ENCODE data around the gene DPAGT1.
"Not testable (repeated sequence)": the region's sequence is repeated elsewhere in the genome, so short reads cannot be mapped to it uniquely, and the experiment has no call there.

The DPAGT1 gene

GRCh38 chr11:119101759-119102423 lies at the start of gene DPAGT1:
Gene DPAGT1 (minus strand): TSS chr11:119101853. CDS start chr11:119101655, 198 bp downstream.
- peak; percentile 96 for DNase-seq (ENCODE audit: low read depth)

GRCh38 chr11:119149786-119150275 lies 48.2 kb upstream of the DPAGT1 start:
- DNase-seq (ENCODE audit: low read depth): no peak

GRCh38 chr11:119149018-119149785 lies 47.5 kb upstream of the DPAGT1 start, which contains the start of gene ABCG4:
Gene ABCG4 (plus strand): TSS chr11:119149052. CDS start chr11:119149966, 914 bp downstream.
- DNase-seq (ENCODE audit: low read depth): no peak

DNA sequence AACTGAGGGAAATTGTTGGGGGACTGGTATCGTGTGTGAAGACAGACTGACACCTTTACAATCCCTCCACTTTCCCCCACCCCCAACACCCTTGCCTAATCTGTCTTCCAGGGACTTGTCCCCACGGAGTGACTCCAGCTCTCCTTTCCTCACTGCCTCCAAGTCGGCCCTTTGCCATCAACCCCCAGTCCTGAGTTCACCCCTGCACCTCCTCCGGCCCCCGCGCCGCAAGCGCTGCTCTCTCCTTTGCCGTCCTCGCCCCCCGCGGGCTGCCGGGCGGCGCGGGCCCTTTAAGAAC lies 47.0 kb upstream of the DPAGT1 start:
- DNase-seq (ENCODE audit: low read depth): no peak

DNA sequence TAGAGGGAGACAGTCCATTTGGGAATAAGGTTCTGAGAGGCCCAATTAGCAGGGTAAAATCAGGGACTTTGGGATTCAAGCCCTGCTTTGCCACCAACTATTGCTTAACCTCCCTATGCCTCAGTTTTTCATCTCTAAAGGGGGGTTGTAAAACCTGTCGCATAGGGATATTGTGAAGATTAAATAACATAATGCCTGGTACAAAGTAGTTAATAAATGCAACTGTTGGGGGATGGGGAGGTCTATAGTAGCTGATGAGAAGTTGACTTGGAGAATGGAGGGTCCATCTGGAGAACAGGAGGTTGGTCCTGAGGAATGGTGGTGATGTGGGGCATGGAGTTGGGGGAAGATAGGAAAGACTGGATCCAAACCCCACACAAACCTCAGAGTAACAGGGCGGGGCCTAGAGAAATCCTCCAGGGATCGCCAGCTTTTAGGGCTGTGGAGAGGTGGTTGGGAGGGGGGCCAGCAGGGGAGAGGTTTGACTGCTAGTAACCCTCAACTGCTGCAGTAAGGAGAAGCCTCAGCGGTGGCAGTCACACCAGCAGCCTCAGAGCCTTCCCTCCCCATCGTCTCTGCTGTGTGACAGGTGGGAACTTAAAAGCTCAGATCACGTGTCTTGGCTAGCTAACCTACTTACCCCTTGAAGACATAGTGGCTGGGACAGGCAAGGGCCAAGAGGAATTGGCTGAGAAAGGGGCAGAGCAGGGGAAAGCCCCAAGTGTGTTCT lies 46.1 kb upstream of the DPAGT1 start:
- no peak for DNase-seq (ENCODE audit: low read depth)

DNA sequence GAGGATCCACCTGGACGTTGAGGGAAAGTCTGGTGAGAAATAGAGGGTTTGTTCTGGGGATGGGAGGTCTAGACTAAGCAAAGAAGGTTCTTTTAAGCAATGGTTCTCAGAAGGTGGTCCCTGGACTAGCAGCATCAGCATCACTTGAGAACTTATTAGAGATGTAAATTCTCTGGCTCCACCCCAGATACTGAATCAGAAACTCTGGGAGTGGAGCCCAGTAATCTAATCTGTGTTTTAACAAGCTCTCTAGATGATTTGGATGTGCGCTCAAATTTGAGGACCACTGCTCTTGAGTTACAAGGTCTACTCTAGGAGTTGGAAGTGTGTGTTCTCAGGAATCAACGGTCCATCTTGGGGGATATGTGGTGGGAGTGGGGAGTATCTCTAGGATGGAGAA lies 43.9 kb upstream of the DPAGT1 start:
- no peak for DNase-seq (ENCODE audit: low read depth)

- DNase-seq (ENCODE audit: low read depth): peak; percentile 71
Measured at GRCh38 chr11:119144825-119145486, 43.3 kb upstream of the DPAGT1 start.

- not testable (repeated sequence) for DNase-seq (ENCODE audit: low read depth)
Measured at GRCh38 chr11:119139276-119139675, 37.6 kb upstream of the DPAGT1 start.

- DNase-seq (ENCODE audit: low read depth): peak; percentile 12
Measured at GRCh38 chr11:119134389-119134978, 32.8 kb upstream of the DPAGT1 start.

GRCh38 chr11:119130662-119131061 lies 29.0 kb upstream of the DPAGT1 start:
- peak; percentile 83 for DNase-seq (ENCODE audit: low read depth)

DNA sequence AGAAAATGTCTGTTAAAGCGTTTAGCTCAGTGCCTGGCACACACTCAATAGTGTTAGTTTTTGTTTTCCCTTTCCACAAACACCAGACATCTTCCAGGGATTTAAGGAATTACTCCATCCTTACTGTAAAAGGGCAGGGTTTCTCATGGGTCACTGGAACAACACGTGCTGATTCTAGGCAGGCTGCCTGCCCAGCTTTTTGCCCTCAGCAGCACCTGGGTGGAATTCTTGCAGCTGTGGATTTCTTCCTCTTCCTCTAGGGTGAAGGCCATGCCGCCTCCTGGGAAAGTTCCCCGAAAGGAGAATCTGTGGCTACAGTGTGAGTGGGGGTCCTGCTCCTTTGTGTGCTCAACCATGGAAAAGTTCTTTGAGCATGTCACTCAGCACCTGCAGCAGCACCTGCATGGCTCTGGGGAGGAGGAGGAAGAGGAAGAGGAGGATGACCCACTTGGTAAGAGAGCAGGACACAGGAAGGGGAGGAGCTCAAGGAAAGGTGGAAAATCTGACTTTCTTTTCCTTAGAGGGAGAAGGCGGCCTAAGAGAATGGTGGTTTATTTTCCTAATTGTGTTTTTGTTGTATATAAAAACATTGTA lies 25.1 kb upstream of the DPAGT1 start:
- DNase-seq (ENCODE audit: low read depth): peak; percentile 37

GRCh38 chr11:119125821-119126220 lies 24.2 kb upstream of the DPAGT1 start:
- no peak for DNase-seq (ENCODE audit: low read depth)

DNA sequence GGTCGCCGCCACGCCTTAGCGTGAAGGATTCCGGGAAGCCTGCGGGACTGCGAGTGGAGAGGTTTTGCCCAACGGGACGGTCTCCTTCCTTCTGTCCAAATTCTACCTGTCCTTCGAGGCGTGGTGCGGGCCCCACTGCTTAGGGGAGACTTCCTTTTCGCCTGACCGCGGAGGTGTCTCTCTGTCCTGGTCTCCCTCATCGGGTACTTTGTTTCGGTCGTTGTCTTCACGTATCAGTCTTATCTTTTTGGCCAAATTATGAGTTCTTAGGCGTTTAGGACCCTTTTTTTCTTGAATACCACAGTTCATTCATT lies 20.1 kb upstream of the DPAGT1 start:
- DNase-seq (ENCODE audit: low read depth): no peak

DNA sequence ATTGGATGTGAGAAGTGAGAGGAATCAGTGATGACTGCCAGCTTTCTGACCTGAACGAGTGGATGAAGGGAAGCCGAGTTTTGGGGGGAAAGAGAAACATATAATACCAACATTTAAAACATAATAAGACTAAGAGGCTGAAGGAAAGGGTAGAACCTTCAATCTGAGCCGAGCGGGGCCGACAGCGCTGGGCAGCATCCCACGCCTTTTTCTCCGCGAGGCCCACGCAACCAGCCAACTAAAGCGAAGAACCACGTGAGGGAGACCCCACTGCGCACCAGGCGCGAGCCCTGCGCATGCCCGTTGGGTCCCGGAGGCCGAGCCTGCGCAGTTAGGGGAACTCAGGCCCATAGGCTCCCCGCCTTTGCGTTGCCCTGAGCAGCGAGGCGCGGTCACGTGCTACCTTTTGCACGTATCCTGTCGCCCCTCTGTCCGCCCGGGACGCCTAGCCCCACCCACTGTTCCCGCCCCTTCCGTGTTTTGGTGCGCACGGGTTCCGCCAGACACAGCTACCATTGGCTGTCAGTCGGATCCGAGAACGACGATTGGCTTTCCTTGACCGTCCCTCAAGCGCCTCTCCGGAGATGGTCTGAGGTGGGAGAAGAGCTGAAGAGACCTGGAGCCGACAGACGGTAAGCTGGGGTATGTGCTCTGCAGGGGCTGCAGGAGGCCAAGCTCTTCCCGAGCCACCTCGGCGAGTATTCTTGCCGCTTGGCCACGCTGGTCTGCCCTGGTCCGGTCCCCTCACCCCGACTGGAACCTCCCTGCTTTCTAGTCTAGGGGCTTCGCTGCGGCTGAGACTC lies 19.6 kb upstream of the DPAGT1 start, which contains the start of gene HINFP:
HINFP (plus strand) TSS at position 573 of the 803 bp plus-strand sequence. CDS start 5,365 bp downstream, outside the sequence.
- peak; percentile 99 for DNase-seq (ENCODE audit: low read depth)

GRCh38 chr11:119120639-119121007 lies 19.0 kb upstream of the DPAGT1 start:
- peak; percentile 31 for DNase-seq (ENCODE audit: low read depth)

GRCh38 chr11:119118946-119119345 lies 17.3 kb upstream of the DPAGT1 start:
- DNase-seq (ENCODE audit: low read depth): no peak

DNA sequence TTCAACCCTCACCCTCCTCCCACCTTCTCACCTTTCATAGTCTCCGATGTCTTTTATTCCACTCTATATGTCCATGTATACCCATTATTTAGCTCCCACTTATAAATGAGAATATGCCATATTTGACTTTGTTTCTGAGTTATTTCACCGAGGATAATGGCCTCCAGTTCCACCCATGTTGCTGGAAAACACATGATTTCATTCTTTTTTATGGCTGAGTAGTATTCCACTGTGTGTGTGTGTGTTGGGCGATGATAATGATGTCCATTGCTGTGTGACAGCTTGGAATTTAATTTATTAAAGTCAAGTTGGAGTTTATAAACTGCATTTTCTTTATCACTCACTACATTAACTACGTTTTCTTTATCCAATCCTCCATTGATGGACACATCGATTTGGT lies 16.6 kb upstream of the DPAGT1 start:
- DNase-seq (ENCODE audit: low read depth): no peak

DNA sequence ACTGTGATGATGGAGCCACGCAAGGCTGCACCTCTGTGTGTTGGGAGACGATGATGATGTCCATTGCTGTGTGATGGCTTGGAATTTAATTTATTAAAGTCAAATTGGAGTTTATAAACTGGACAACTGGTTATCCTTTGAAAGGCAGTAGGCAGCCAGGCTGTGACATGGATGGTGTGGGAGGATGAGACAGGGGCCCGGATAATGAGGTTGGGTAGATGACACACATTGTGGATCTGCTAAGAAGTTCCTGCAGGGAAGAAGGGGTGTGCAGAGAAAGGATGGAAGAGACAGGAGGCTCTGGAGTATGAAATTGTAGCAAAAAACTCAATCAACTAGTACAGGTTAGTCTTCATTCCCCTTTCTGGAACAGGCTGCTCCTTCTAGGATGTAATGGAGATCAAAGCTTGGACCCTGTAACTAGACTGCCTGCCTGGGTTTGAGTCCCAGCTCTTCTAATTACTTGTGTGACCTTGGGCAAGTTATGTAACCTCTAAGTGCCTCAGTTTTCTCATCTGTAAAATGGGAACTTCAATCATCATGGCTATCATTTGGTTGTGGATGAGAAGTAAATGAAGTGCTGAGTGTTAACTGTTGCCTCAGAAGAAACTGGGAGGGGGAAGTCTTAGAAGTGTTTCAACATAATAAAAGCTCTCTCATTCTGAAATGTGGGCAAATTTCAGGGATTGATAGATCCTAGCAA lies 15.5 kb upstream of the DPAGT1 start:
- DNase-seq (ENCODE audit: low read depth): no peak

GRCh38 chr11:119116601-119117000 lies 14.9 kb upstream of the DPAGT1 start:
- no peak for DNase-seq (ENCODE audit: low read depth)

GRCh38 chr11:119116235-119116594 lies 14.6 kb upstream of the DPAGT1 start:
- no peak for DNase-seq (ENCODE audit: low read depth)
